Upper lobe of left lung (tissue), 6 donors: Measurements from ENCODE around the gene GGT5. TPM values are rescaled to one million over a fixed set of nuclear protein-coding genes. Genes with fewer than 3 reads are reported as not detected.
"Not testable (repeated sequence)": the region's sequence is repeated elsewhere in the genome, so short reads cannot be mapped to it uniquely, and the experiment has no call there.

Experiments used
- ATAC-seq, 2 donors: fragments of 200-7000 bp; cut with Tn5 transposase; one replicate each; pipeline ENCODE4 v1.9.1; 2022; ENCODE audit warnings: mild to moderate bottlenecking in 2 of 2, moderate library complexity in 2 of 2; ENCODE audit not compliant: low FRiP score in 2 of 2
- DNase-seq, 2 donors: peaks; one replicate each; pipeline ENCODE4 v3.0.0-alpha.2; 2019 to 2020
- H3K27ac ChIP-seq, 4 donors: fragments of 200-600 bp; sonication (generic); one replicate each; pipeline ENCODE4 v1.5.1; 2016 to 2019
- H3K27me3 ChIP-seq, 4 donors: fragments of 200-600 bp; sonication (generic); one replicate each; pipeline ENCODE4 v1.5.1; 2017 to 2019
- H3K36me3 ChIP-seq, 4 donors: fragments of 200-600 bp; sonication (generic); one replicate each; pipeline ENCODE4 v1.5.1; 2016 to 2019
- H3K4me1 ChIP-seq, 4 donors: fragments of 200-600 bp; sonication (generic); one replicate each; pipeline ENCODE4 v1.5.1; 2018 to 2019
- H3K4me3 ChIP-seq, 4 donors: fragments of 200-600 bp; sonication (generic); one replicate each; pipeline ENCODE4 v1.5.1; 2017 to 2019; ENCODE audit warnings: mild to moderate bottlenecking in 2 of 4, moderate library complexity in 1 of 4
- H3K9me3 ChIP-seq, 4 donors: fragments of 200-600 bp; sonication (generic); one replicate each; pipeline ENCODE4 v1.5.1; 2018 to 2019
- CTCF ChIP-seq, 6 experiments: fragments of 450-650 bp in 4 of 6; fragments of 200-600 bp in 2 of 6; sonication (generic) in 2 of 6; IDR thresholded peaks; one replicate each; pipeline ENCODE4 v1.5.1; 2016 to 2019; ENCODE audit warnings: antibody characterized with exemption in 6 of 6
- EP300 ChIP-seq, 4 donors: sonication (generic); formaldehyde crosslinking; IDR thresholded peaks; one replicate each; pipeline ENCODE4 v1.5.1; 2017; ENCODE audit warnings: antibody characterized with exemption in 4 of 4, control low read depth in 2 of 4
- POLR2A ChIP-seq, 4 donors: fragments of 450-650 bp; IDR thresholded peaks; one replicate each; pipeline ENCODE4 v1.5.1; 2016 to 2017; ENCODE audit warnings: antibody characterized with exemption in 4 of 4, mild to moderate bottlenecking in 2 of 4
- POLR2AphosphoS5 ChIP-seq, 2 donors: sonication (generic); formaldehyde crosslinking; IDR thresholded peaks; one replicate each; pipeline ENCODE4 v1.5.1; 2017; ENCODE audit warnings: antibody characterized with exemption in 2 of 2
- WGBS, 2 donors: methylation state at CpG; one replicate each; pipeline ENCODE4 v1.1.5; 2017 to 2018; 5-methylcytosine and 5-hydroxymethylcytosine counted together
- total RNA-seq, 6 donors: library from RNA; depleted of rRNA in 4 of 6; stranded (reverse); fragments of >200 nt in 4 of 6; gene quantifications; one replicate each; pipeline versions ENCODE4 v1.1.0 to v1.2.1, GENCODE V29; 2016 to 2021
- donor health status: DM: no; HTN: no; CAD: no; lungs with moderate emphysema.
- donor health status: DM: no; HTN: yes; CAD: no; lungs with severe emphysema.

GGT5 gene
- total RNA-seq, 6 donors from 2014 or later, result 4.2 to 47.4 (median 29.6) TPM

- H3K4me3 ChIP-seq, result no peak overlapping the region
- TF ChIP-seq POLR2A (IDR thresholded peaks at IDR 0.05), result no peak
- no peak for TF ChIP-seq POLR2AphosphoS5 (IDR thresholded peaks at IDR 0.05)
- TF ChIP-seq CTCF (IDR thresholded peaks at IDR 0.05), result no peak
- TF ChIP-seq EP300 (IDR thresholded peaks at IDR 0.05), result no peak
- no peak overlapping the region for H3K27ac ChIP-seq
- WGBS, 2 donors, result 94 to 97% methylated on average over 6 of the region's 6 CpGs
- DNase-seq (no peak), ATAC-seq (no peak)
- H3K4me1 ChIP-seq, result peaks cover 29 to 32% (median 31%) of the 10 kb centered on the region in 4 donors
- H3K27me3 ChIP-seq, result no peaks in the 10 kb centered on the region
- H3K9me3 ChIP-seq, result no peaks in the 10 kb centered on the region
- no peaks in the 10 kb centered on the region for H3K36me3 ChIP-seq
These were observed 4.5 kb downstream of the GGT5 start for GRCh38 chr22:24240381-24240780.

- ATAC-seq, H3K4me3 ChIP-seq, H3K27me3 ChIP-seq, H3K36me3 ChIP-seq, H3K9me3 ChIP-seq, DNase-seq, H3K27ac ChIP-seq: not testable (repeated sequence)
- peaks cover 12 to 14% (median 13%) of the 10 kb centered on the region in 4 donors for H3K4me1 ChIP-seq
- WGBS, 2 donors, result 96% methylated on average over 13 of the region's 13 CpGs
These were observed 6.7 kb downstream of the GGT5 start for GRCh38 chr22:24238101-24238694.

- H3K4me3 ChIP-seq, result no peak overlapping the region
- H3K27ac ChIP-seq, result no peak overlapping the region
- H3K36me3 ChIP-seq, result peaks cover 0 to 6% (median 2%) of the 10 kb centered on the region in 4 donors
- H3K4me1 ChIP-seq, result no peaks in the 10 kb centered on the region
- TF ChIP-seq POLR2A (IDR thresholded peaks at IDR 0.05), result no peak
- TF ChIP-seq POLR2AphosphoS5 (IDR thresholded peaks at IDR 0.05), result no peak
- TF ChIP-seq CTCF (IDR thresholded peaks at IDR 0.05), result no peak
- TF ChIP-seq EP300 (IDR thresholded peaks at IDR 0.05), result no peak
- H3K9me3 ChIP-seq, result no peaks in the 10 kb centered on the region
- no peaks in the 10 kb centered on the region for H3K27me3 ChIP-seq
- WGBS, 2 donors, result 74 to 76% methylated on average over 4 of the region's 4 CpGs
- no peak for DNase-seq
- no peak for ATAC-seq
These were observed 8.2 kb downstream of the GGT5 start for GRCh38 chr22:24236656-24237055.

- Histone ChIP-seq H3K27ac (no peak overlapping the region), H3K4me3 (no peak overlapping the region), H3K4me1 (no peaks in the 10 kb centered on the region), H3K36me3 (peaks cover 0 to 7% (median 2%) of the 10 kb centered on the region in 4 donors), H3K9me3 (no peaks in the 10 kb centered on the region), H3K27me3 (no peaks in the 10 kb centered on the region)
- 79 to 93% methylated on average over 1 to 4 of the region's 4 CpGs for WGBS, 2 donors
- DNase-seq (no peak), ATAC-seq (no peak)
- TF ChIP-seq CTCF (IDR thresholded peaks at IDR 0.05) (no peak), POLR2A (IDR thresholded peaks at IDR 0.05) (no peak), EP300 (IDR thresholded peaks at IDR 0.05) (no peak), POLR2AphosphoS5 (IDR thresholded peaks at IDR 0.05) (no peak)
These were observed 9.6 kb downstream of the GGT5 start for GRCh38 chr22:24235315-24235714.

- TF ChIP-seq POLR2AphosphoS5 (IDR thresholded peaks at IDR 0.05), result no peak
- 90 to 100% methylated on average over 5 to 14 of the region's 14 CpGs for WGBS, 2 donors
- Histone ChIP-seq H3K27me3 (no peaks in the 10 kb centered on the region), H3K4me3 (no peak overlapping the region), H3K9me3 (no peaks in the 10 kb centered on the region), H3K4me1 (no peaks in the 10 kb centered on the region), H3K27ac (no peak overlapping the region), H3K36me3 (peaks cover 0 to 7% (median 2%) of the 10 kb centered on the region in 4 donors)
- DNase-seq (no peak), ATAC-seq (no peak)
These were observed 11.1 kb downstream of the GGT5 start for GRCh38 chr22:24233816-24234215.

- DNase-seq (peak in 1 of 2 donors; percentile 69), ATAC-seq (peak in 1 of 2 donors; percentile 19)
- WGBS, 2 donors, result 89 to 94% methylated on average over 5 to 13 of the region's 13 CpGs
- TF ChIP-seq EP300 (IDR thresholded peaks at IDR 0.05), result no peak
- TF ChIP-seq POLR2AphosphoS5 (IDR thresholded peaks at IDR 0.05), result no peak
- TF ChIP-seq POLR2A (IDR thresholded peaks at IDR 0.05), result no peak
- TF ChIP-seq CTCF (IDR thresholded peaks at IDR 0.05), result no peak
- H3K27me3 ChIP-seq, result no peaks in the 10 kb centered on the region
- no peak overlapping the region for H3K4me3 ChIP-seq
- peaks cover 0 to 7% (median 2%) of the 10 kb centered on the region in 4 donors for H3K36me3 ChIP-seq
- H3K27ac ChIP-seq, result no peak overlapping the region
- H3K9me3 ChIP-seq, result no peaks in the 10 kb centered on the region
- no peaks in the 10 kb centered on the region for H3K4me1 ChIP-seq
These were observed 11.6 kb downstream of the GGT5 start for GRCh38 chr22:24233235-24233634.
